Measurements from ENCODE around the gene HCRTR2.
"Not testable (repeated sequence)": the region's sequence is repeated elsewhere in the genome, so short reads cannot be mapped to it uniquely, and the experiment has no call there.

The HCRTR2 gene

GRCh38 chr6:55184782-55185530, 10.6 kb downstream of the HCRTR2 start:
- Mint-ChIP-seq H3K9me3 (peaks cover 10% of the 10 kb centered on the region), H3K4me3 (no peak overlapping the region)

DNA sequence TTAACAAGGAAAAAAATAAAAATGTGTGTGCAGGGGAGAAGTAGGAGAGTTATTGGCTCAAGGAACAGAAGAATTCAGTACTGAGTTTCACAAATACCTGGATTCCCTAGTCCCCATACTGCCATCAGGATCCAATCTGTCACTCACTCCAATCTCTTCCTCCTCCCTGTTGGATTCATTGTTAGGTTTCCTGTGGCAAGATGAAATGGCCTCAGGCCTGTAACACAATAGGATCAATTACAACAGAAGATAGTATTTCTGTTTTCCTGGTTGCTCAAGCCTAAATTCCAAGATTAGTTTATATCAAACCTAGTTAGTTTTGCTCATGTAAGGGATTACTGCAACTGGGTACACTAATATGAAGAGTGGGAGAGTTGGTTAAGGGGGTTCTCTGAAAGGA, 24.4 kb downstream of the HCRTR2 start:
- H3K9me3 Mint-ChIP-seq: no peaks in the 10 kb centered on the region
- ATAC-seq: no peak
- no peaks in the 10 kb centered on the region for H3K27me3 Mint-ChIP-seq

More at GRCh38 chr6:55184782-55185530, 10.6 kb downstream of the HCRTR2 start:
- no peak overlapping the region for H3K27ac Mint-ChIP-seq
- DNase-seq (no peak), ATAC-seq (no peak)
- H3K36me3 Mint-ChIP-seq (ENCODE audit: low read depth): no peaks in the 10 kb centered on the region
- H3K4me1 Mint-ChIP-seq: no peaks in the 10 kb centered on the region
- H3K27me3 Mint-ChIP-seq: no peaks in the 10 kb centered on the region

DNA sequence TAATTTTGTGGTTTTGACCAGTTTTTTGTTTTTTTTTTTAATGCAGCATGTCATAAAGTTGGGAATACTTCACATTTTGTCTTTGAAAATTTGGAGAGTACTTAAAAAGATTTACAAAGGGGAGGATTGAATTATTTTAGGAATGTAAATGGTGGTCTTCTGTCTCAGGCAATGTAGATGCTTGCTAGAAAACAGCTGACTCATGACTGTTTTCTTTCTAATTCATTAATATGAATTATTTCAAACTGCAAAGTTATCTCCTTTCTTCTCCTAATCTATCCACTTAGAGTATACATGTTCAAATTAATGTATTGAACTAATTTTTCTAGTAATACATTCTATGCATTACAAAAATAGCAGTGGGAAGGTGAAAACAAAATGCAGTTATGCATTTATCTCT, 24.9 kb downstream of the HCRTR2 start:
- ATAC-seq: no peak
- H3K27ac Mint-ChIP-seq: no peak overlapping the region
- DNase-seq: no peak
- H3K9me3 Mint-ChIP-seq: no peaks in the 10 kb centered on the region
- no peaks in the 10 kb centered on the region for H3K4me1 Mint-ChIP-seq
- H3K36me3 Mint-ChIP-seq (ENCODE audit: low read depth): no peaks in the 10 kb centered on the region
- no peaks in the 10 kb centered on the region for H3K27me3 Mint-ChIP-seq
- H3K4me3 Mint-ChIP-seq: no peak overlapping the region

More for the DNA sequence above, 24.4 kb downstream of the HCRTR2 start:
- DNase-seq: no peak
- Mint-ChIP-seq H3K27ac (no peak overlapping the region), H3K4me1 (no peaks in the 10 kb centered on the region), H3K36me3 (ENCODE audit: low read depth) (no peaks in the 10 kb centered on the region), H3K4me3 (no peak overlapping the region)

GRCh38 chr6:55208478-55209458, 34.5 kb downstream of the HCRTR2 start:
- H3K4me3 Mint-ChIP-seq: no peak overlapping the region
- peaks cover 14% of the 10 kb centered on the region for H3K9me3 Mint-ChIP-seq
- no peaks in the 10 kb centered on the region for H3K4me1 Mint-ChIP-seq
- DNase-seq (no peak), ATAC-seq (no peak)
- no peaks in the 10 kb centered on the region for H3K27me3 Mint-ChIP-seq
- no peaks in the 10 kb centered on the region for H3K36me3 Mint-ChIP-seq (ENCODE audit: low read depth)
- H3K27ac Mint-ChIP-seq: no peak overlapping the region

DNA sequence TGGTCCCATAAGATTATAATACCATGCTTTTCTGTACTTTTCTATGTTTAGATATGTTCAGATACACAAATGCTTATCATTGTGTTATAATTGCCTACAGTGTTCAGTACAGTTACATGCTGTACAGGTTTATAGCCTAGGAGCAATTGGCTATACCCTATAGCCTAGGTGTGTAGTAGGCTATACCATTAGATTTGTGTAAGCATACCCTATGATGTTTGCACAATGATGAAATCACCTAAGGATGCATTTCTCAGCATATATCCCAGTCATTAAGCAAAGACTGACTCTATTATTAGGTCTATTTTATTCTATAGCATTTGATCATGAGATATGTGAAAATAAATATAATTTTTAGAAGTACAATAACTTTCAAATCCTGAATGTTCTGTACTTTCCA, 36.6 kb downstream of the HCRTR2 start:
- H3K4me3 Mint-ChIP-seq: no peak overlapping the region
- no peak overlapping the region for H3K27ac Mint-ChIP-seq
- ATAC-seq (no peak), DNase-seq (no peak)
- H3K4me1 Mint-ChIP-seq: no peaks in the 10 kb centered on the region
- peaks cover 11% of the 10 kb centered on the region for H3K9me3 Mint-ChIP-seq
- H3K27me3 Mint-ChIP-seq: no peaks in the 10 kb centered on the region
- no peaks in the 10 kb centered on the region for H3K36me3 Mint-ChIP-seq (ENCODE audit: low read depth)

GRCh38 chr6:55212156-55212555, 37.8 kb downstream of the HCRTR2 start:
- Mint-ChIP-seq H3K27ac (no peak overlapping the region), H3K36me3 (ENCODE audit: low read depth) (no peaks in the 10 kb centered on the region), H3K4me1 (no peaks in the 10 kb centered on the region), H3K27me3 (no peaks in the 10 kb centered on the region), H3K9me3 (peaks cover 11% of the 10 kb centered on the region), H3K4me3 (no peak overlapping the region)
- no peak for ATAC-seq
- no peak for DNase-seq

- ATAC-seq (no peak), DNase-seq (no peak)
- no peaks in the 10 kb centered on the region for H3K9me3 Mint-ChIP-seq
- H3K4me1 Mint-ChIP-seq: no peaks in the 10 kb centered on the region
- no peaks in the 10 kb centered on the region for H3K27me3 Mint-ChIP-seq
- H3K36me3 Mint-ChIP-seq (ENCODE audit: low read depth): no peaks in the 10 kb centered on the region
- no peak overlapping the region for H3K4me3 Mint-ChIP-seq
- no peak overlapping the region for H3K27ac Mint-ChIP-seq
Observed at GRCh38 chr6:55220961-55221360, 46.6 kb downstream of the HCRTR2 start.

DNA sequence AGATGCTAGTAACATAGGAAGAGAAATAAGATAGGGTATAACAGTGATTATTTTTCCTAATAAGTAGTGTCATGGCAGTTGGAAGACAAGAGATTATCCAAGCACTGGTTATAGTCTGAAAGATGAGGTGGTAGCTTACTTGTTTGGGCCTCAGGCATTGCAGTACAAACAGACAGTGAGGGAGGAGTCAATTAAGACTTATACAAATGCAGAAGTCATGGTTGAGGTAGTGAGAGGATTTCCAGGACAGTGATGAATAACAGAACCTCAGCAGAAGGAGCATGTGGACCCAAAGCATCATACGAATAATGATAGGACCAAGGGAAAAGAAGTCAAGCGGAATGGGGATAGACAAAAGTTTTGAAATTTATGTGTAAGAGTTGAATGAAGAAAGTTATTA, 53.5 kb downstream of the HCRTR2 start:
- Mint-ChIP-seq H3K27ac (no peak overlapping the region), H3K4me3 (no peak overlapping the region), H3K27me3 (no peaks in the 10 kb centered on the region), H3K9me3 (peaks cover 5% of the 10 kb centered on the region), H3K36me3 (ENCODE audit: low read depth) (no peaks in the 10 kb centered on the region), H3K4me1 (no peaks in the 10 kb centered on the region)
- no peak for ATAC-seq
- no peak for DNase-seq

DNA sequence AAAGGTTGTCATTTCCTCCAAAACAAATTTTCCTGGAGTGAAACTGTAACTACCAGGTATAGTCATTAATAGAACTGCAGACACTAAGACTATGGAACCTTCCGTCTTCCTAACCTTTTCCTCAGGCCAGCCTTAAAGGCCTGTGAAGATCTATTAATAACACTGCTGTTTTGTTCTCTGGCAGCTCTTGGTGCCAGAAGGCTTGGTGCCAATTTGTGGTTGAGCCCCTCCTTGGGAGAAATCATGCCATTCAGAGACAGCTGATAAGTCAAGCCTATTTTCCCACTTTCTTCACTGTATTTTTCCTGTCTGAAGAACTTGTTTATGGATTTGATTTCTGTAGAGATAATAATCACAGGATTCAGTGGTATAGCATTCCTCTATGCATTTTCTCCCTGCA, 64.8 kb downstream of the HCRTR2 start:
- no peak for DNase-seq
- Mint-ChIP-seq H3K9me3 (peaks cover 9% of the 10 kb centered on the region), H3K27ac (no peak overlapping the region), H3K4me1 (no peaks in the 10 kb centered on the region), H3K27me3 (no peaks in the 10 kb centered on the region), H3K4me3 (no peak overlapping the region), H3K36me3 (ENCODE audit: low read depth) (no peaks in the 10 kb centered on the region)
- ATAC-seq: no peak

DNA sequence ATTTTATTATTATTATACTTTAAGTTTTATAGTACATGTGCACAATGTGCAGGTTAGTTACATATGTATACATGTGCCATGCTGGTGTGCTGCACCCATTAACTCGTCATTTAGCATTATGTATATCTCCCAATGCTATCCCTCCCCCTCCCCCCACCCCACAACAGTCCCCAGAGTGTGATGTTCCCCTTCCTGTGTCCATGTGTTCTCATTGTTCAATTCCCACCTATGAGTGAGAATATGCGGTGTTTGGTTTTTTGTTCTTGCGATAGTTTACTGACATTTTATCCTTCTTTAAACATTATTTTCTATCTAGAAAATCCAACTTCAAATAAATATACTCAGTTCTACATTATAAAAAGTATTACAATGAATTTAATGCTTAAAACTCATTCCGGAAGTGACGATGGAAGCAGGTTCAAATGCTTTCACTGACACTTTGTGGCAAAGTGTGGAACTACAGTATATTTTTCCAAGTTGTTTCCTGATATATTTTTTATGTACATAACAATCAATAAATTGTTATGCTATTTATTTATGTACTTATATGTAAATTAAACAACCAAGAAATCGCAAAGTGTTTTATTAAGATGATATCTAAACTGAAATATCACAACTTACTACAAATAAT, 66.8 kb downstream of the HCRTR2 start:
- not testable (repeated sequence) for H3K27me3 Mint-ChIP-seq; DNase-seq; H3K4me1 Mint-ChIP-seq; H3K9me3 Mint-ChIP-seq; H3K4me3 Mint-ChIP-seq; H3K27ac Mint-ChIP-seq; ATAC-seq; H3K36me3 Mint-ChIP-seq (ENCODE audit: low read depth)

DNA sequence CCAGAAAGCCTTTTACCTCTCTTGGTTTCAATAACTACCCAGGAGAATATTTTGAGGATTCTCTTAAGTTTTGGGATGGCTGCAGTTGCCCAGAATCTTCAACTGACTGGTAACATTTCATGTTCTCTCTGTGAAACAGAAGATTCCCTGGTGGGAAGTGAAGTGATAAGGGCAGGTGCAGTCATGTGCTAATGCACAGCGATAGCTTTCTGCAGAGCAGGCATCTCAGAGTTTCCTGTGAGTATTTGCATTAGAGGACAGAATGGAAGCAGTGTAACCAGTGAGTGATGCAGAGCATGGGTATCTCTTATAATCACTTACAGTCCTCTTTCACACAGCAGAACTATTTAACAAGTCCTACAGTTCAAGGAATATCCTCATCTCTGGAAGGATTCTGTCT, 76.1 kb downstream of the HCRTR2 start:
- no peak overlapping the region for H3K4me3 Mint-ChIP-seq
- DNase-seq: no peak
- H3K27me3 Mint-ChIP-seq: no peaks in the 10 kb centered on the region
- no peak for ATAC-seq
- no peaks in the 10 kb centered on the region for H3K4me1 Mint-ChIP-seq
- no peaks in the 10 kb centered on the region for H3K36me3 Mint-ChIP-seq (ENCODE audit: low read depth)
- H3K27ac Mint-ChIP-seq: no peak overlapping the region
- peaks cover 3% of the 10 kb centered on the region for H3K9me3 Mint-ChIP-seq

GRCh38 chr6:55255113-55255512, 80.8 kb downstream of the HCRTR2 start:
- DNase-seq (no peak), ATAC-seq (no peak)
- Mint-ChIP-seq H3K4me1 (no peaks in the 10 kb centered on the region), H3K36me3 (ENCODE audit: low read depth) (no peaks in the 10 kb centered on the region), H3K4me3 (no peak overlapping the region), H3K9me3 (peaks cover 3% of the 10 kb centered on the region), H3K27ac (no peak overlapping the region), H3K27me3 (no peaks in the 10 kb centered on the region)

DNA sequence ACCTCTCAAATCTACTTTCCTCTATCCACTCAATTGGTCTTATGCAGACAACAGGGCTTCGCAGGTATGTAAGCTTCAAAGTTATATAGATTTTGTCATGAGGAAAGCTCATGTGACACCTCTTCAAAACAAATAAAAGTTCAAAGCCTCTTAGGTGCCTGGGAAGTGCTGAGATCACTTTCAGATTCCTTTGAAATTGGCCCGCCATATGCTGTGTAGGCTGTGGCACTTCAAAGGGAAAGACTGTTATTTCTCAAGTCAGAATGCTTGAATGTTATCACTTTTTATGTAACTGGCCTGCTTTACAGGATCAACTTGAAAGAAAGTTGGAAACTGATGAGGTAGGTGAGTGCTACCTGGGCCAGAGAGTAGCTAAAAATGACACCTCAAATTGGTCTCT, 85.9 kb downstream of the HCRTR2 start:
- DNase-seq (no peak), ATAC-seq (no peak)
- no peaks in the 10 kb centered on the region for H3K4me1 Mint-ChIP-seq
- H3K27ac Mint-ChIP-seq: no peak overlapping the region
- H3K9me3 Mint-ChIP-seq: no peaks in the 10 kb centered on the region
- no peaks in the 10 kb centered on the region for H3K27me3 Mint-ChIP-seq
- H3K4me3 Mint-ChIP-seq: no peak overlapping the region
- no peaks in the 10 kb centered on the region for H3K36me3 Mint-ChIP-seq (ENCODE audit: low read depth)

DNA sequence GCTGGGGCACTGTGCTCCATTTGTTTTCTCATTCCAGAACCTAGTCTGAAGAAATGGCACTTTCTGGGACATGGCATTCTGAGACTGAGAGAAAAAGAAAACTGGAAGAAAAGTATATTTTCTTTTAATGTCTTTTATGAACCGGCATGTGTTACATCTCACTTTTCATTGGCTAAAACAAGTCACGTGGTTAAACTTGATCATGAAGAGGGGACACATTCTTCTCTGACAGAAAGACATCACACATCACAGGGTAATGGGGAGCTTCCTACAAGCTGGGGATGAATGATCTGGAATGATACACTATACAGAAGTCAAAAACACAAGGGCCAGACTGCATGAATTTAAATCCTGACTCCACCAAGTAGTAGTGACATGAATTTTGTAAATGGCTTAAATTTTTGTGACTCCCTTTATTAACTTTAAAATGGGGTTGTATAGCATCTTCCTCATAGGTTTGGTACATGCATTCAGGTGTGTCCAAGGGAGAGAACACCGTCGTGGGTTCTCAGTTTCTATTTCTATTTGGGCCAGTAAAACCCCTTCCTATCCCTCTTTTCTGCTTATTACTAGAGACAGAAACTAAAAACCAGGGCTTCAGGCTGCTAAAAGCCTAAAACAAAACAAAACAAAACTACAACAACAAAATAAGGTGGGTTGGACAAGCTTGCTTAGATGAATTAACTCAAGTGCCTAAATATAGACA, 91.2 kb downstream of the HCRTR2 start:
- no peaks in the 10 kb centered on the region for H3K27me3 Mint-ChIP-seq
- no peak for ATAC-seq
- no peaks in the 10 kb centered on the region for H3K4me1 Mint-ChIP-seq
- H3K4me3 Mint-ChIP-seq: no peak overlapping the region
- H3K36me3 Mint-ChIP-seq (ENCODE audit: low read depth): no peaks in the 10 kb centered on the region
- H3K9me3 Mint-ChIP-seq: no peaks in the 10 kb centered on the region
- H3K27ac Mint-ChIP-seq: no peak overlapping the region
- DNase-seq: no peak
